G401.6 (cell line): Measurements from ENCODE around the gene MRPL14.

Experiments used
- FAIRE-seq: peaks from 2 replicates; lab custom pipeline; 2012; peaks lifted over from hg19 to GRCh38; lab: Jason Lieb, UNC

Gene MRPL14

DNA sequence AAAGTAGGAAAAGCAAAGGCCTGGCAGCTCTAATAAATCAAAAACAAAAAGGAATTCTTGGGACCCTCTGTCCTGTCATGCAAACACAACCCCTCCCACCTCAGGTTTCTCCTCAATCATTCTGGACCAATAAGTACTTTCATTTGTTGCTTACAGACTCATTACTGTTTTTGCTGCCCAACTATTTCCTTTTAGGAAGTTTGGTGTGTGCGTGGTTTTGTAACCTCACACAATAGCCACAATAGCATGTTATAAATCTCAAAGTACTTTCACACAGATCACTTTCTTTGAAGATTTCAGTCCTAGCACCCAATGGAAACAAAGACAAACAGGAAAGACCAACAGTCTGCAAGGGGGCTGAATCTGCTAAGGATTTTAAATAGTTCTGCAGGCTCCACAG is 4.5 kb downstream of the MRPL14 start:
- no peak for FAIRE-seq

DNA sequence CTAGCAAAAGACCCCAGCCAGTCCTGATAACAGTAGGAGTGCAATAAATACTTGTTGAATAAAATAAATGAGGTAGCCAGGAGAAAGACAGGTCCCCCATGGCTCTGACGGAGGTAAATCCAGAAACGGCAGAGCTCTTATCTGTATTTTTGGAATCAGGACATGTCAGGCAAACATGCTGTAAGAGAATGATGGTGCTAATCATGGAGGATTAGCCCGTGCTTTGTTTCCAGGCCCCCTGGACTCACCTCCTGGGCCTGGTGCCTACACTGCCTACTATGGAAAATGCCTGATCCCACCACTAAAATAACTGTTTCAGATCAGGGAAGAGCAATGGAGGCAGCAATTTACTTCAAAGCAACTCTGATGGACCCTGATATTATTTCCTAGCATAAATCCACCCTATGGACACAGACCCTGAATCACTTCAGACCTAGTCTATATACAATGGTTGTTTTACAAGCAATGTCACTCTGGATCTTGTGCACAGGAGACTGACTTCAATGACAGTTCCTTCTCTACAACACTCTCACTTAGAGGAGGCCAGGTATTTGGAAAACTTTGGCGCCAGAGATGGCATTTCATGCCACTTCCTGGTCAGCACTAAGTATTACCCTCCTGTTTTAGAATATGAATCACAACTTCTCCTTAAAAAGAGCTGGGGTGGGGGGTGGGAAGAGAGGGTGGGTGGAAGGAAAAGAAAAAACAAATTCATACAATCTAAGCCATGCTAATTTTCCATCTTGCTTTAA is 6.4 kb downstream of the MRPL14 start:
- no peak for FAIRE-seq

DNA sequence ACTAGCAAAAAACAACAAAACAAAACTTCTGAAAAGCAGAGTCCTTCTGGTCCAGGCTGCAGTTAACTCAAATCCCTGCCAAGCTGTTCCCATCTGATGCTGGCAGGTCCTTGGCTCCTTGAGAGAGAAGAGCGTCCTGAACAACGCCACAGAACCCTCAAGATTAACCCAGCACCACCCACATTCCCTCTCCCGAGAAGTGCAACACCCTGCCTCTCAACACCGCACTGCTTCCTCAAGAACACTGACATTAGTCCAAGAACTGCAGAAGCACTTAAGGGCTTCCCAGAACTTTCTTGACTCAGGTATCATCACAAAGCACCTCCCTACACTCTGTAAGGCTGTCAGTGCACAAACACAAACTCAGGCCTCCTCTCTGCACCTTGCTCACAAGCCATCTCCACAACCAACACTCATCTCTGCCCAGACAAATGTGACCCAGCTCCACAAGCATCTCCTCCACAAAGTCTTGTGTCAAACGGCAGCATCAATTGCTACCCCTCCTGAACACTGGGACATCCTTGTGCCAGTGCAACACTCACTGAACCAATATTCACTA is 7.5 kb downstream of the MRPL14 start:
- FAIRE-seq = no peak

DNA sequence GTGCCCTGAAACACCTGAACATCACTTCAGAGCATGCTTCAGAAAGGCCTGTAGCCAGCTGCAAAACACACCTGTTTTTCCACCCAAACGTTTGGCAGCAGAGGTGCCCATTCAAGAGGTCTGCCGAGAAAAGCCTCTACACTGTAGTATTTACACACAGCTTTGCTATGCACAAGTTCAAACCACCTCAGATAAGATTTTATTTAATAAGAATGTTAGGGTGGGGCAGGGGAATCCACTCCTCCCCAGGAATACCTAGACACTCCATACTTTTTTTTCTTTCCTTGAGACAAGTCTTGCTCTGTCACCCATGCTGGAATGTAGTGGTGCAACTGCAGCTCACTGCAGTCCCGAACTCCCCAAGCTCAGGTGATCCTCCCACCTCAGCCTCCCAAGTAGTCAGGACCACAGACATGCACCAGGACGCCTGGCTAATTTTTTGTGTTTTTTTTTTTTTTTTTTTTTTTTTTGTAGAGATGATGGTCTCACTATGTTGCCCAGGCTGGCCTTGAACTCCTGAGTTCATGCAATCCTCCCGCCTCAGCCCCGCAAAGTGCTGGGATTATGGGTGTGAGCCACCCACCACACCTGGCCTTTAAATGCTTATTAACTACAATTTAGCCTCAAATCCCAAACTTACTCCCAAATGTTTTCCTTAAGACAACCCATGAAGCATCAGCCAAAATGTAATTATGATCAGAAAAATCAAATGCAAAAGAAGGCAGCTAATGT is 9.7 kb downstream of the MRPL14 start:
- FAIRE-seq = no peak

DNA sequence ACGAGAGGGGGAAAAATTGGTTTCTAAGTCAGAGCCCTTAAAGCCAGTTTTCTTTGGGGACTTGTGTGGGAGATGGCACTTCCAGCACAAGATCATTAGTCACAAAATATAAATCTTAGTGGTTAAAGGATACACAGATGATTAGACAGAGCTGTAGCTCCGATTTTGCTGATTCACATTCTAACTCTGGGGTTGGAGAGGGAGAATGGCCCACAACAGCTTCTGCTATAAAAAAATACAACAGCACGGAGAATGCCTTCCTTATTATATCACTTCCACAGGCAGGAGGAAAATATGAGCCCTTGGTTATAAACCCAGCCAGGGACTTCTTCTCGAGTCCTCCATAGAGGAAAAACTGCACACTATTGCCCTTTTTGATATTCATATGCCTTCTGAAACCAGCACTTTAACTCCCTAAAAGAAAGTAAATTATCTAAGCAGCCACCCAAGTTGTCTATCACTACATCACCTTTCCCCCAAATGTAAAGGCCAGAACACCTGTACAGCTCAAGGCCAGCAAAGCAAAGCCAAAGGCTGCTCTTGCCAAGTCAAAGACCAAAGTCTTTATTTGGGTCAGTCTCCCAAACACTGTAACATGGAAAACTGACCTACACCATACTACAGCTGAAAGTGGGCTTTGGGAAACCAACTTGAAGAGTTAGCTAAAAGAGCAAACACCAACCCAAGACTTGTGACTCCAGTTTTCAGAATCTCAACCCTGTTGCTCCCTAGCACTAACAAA is 10.4 kb downstream of the MRPL14 start:
- no peak for FAIRE-seq

DNA sequence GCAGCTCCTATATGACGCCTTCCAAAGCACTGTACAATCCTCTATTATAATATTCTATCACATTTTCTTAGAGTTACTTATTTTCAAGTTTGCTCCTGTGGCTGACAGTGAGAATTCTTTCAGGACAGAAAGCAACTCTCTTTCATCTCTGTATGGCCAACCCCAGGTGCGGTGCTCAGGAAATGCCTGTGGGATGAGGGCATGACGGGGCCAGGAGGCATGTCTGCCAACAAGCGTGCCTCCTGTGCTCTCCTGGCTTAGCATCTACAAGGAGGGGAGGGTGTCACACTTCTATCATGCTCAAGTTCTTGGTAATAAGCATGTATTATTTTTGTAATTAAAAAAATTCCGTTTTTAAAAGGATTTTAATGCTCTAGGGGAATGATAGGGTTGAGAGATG is 11.4 kb downstream of the MRPL14 start:
- FAIRE-seq = no peak

DNA sequence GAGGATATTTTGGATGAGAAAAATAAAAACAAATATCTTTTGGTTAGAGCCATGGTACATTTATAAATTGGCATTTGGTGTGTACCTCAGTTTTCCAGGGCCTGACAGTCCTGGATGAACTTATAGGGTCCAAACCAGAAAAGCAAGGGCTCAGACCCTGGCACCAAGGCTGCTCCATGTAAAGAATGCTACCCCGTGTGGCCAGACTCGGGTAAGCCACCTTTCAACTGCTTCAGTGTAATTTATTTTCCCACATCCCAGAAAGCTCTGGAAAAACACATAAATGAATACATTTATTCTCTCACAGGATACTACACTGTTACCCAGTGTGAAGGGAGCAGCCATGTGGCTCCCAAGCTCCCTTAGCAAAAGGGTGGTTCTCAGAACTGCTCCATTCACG is 13.8 kb downstream of the MRPL14 start:
- FAIRE-seq = no peak

DNA sequence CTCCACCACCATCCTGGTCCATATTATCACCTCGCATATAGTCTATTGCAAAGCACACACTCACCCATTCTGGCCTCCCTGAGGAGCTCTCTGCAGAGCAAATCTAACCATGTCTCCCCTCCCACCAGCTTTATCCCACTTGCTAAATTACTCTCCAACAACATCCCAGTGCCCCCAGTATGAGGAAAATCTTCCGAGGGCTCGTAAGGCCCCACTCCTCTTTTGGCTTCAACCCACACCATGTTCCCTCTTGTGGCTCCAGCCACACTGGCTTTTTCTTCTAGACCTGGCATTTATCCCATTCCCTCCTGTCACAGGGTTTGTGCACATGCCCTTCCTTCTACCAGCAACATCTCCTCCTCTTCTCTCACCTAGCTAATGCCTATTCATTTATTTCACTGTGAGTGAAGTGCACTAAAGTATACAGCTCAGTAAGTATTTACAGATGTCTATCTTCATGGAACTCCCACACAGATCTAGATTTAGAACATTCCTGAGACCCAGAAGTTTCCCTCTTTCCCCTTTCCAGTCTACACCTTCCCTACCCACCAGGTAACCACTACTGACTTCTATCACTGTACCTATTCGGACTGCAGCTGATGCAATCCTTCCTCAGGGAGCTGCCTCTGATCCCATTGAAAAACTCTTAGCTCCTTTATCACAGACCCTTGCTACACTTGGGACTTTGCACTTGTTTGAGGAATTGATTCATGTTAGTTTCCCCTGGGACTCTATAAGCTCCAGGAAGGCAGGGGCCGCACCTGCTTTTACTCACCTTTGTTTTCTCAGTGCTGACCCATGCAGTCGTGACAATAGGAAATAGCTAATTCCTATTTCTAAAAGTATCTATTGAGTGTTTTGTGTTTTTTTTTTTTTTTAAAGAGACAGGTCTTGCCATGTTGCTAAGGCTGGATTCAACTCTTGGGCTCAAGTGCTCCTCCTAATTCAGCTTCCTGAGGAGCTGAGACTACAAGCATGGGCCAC is 15.5 kb downstream of the MRPL14 start:
- no peak for FAIRE-seq

DNA sequence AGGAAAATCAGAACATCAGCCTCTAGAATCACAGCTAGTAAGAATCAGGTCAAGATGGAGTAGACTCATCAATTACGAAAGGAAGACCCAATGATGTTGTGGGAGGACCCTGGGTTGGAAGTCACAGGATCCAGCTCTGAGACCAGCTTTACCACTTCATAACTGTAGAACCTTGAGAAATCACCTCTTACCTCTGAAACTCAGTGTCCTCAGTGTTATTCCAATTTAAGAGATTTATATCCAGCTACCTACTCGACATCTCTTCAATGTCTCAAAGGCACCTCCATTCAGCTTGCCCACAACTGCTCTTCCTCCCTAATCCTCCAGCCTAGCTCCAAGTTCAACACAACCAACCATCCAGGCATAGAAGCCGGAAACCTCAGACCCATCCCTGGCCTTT is 16.3 kb downstream of the MRPL14 start:
- no peak for FAIRE-seq

DNA sequence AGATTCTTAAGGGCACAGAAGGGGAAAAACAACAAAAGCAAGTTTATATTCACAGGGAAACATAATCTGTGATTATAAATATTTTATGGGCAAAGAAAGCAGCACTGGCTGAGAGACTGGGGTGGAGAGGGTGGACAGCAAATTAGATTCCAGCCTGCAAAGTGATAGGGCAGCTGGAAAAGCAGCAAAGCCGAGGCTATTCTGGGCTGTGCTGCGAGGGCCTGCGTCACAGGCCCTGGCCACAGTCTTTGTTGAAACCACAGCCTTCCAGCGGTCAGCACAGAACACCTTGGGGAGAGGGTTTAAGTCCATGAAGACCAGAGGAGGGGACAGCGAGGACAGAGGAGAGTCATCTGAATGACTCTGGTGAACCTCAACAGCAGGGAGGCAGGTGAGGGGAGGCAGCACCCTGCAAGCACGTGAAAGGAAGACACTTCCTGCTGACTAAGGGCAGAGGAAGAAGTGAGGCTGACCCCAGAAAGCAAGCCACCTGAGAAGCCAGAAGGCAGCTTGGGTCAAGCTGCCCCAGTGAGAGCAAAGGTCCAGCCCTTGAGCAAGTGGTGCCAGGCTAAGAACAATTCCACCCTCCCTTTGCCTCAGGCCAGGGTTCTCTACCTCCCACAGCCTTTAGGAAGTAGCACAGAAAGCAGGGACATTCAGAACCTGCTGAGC is 17.1 kb downstream of the MRPL14 start:
- FAIRE-seq = no peak

DNA sequence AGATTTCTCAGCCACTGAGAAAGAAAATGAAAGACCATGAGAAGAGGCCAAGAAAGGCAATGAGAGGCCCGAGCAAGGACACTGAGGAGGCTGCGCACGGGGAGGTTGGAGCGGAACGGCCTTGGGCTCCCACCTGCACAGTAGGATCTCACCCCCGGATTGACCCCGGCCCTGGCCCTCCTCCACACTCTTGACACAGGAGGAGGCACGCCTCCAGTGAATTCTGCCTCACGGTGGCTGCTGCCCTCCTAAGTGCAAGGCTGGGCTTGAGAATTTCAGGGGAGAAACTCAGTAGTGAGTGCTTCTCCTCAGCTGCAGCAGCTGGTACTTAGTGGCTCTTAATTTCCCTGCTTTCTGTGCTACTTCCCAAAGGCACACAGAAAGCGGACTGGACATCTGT is 18.0 kb downstream of the MRPL14 start:
- FAIRE-seq = no peak

DNA sequence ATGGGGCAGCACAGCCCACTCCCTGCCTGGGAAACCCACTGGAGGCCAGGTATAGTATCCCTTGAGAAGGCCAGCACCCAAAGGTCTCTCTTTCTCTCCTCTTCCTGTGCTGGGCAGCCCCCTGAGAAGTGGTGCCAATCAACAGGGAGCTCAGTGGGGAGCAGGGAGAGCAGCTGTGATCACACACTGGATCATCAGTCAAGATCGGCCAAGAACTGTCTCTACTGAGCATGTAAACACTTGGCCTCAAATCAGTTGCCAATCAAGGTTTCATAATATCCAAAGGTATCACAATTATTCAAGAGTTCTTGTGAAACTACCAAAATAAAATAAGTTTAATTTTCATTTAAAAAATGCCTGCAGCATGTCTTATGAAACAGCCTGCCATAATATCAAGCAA is 18.8 kb downstream of the MRPL14 start:
- no peak for FAIRE-seq

DNA sequence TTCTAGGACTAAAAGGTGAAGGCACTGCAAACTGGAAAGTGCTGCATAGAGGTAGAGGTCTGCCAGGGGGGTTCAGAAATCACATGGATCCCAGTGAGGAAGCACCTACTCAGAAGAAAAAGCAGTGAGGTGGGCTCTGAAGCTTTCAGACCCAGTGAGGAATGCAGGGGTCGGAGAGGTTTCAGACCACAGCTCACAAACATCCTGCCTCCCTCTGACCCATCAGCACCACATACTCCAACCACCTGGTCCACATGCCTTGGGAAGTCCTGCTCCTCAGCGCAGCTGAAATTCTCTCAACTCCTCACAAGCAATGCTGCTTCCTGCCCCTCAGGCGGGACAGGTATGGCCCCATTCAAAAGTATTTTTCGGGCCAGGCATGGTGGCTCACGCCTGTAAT is 20.2 kb downstream of the MRPL14 start:
- no peak for FAIRE-seq

DNA sequence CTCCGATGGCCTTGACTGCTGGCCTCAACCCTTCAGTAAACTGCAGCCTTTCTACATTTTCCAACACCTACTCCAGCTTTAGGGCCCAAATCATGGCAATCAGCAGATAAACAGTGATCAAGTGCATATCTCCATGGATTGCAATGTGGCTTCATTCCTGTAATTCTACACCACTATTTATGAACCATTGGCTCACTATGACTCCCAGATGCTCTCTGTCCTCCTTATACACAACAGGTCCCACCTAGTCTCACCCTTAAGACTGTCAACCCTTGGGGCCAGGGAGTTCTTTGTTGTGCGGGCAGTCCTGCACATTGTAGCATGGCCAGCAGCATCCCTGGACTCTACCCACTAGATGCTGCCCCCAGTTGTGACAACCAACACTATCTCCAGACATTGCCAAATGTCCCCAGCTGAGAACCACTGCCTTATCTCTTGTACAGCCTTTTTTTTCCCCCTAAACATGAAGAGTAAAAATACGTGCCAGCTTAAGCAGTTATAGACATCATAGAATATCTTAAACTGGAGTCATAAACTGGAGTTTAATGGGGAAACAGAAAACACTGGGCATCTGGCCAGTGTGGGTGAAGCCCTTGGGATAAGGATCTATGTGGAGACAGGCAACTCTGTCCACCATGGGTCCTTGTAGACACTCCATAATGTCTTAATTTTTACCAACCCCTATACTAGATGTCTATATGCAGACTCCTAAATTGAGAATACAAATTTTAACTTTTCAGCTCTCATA is 21.1 kb downstream of the MRPL14 start:
- FAIRE-seq = no peak

DNA sequence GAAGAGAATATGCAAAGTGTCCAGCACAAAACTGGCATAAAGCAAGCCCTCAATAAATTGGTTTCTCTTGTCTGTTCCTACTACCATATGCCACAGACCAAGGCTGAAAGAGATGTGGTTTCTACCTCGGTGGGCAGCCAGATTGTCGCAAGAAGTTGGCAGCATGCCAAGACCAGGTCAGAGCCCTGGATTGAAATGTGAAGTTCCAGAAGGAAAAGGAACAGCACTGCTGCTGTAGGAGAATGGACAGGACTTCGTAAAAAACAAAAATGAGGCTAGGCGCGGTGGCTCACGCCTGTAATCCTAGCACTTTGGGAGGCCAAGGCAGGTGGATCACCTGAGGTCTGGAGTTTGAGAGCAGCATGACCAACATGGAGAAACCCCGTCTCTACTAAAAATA is 22.1 kb downstream of the MRPL14 start:
- no peak for FAIRE-seq

DNA sequence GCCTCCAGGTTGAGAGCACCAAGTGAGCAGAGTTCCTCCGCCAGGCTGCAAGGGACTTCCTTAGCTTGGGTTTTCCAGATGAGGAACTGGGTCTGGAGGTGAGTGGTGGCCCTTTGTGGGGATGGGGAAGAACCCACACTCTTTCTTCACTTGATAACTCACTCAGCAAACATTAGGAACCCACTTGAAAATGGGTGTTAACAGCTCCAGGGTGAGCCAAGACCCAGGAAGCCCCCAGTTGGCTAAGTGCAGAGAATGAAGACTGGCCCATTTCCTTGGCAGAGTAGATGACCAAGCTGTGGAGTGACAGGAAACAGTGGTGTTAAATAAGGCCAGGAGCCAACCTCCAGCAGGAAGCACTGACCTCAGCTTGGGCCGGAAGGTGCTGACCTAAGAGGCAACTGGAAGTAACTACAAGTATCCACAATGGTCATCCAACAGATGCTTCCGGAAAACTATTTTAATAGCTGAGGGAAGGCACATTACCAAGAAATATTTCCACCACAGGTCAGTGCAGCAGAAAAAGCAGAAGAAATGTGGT is 22.7 kb downstream of the MRPL14 start:
- FAIRE-seq = no peak

DNA sequence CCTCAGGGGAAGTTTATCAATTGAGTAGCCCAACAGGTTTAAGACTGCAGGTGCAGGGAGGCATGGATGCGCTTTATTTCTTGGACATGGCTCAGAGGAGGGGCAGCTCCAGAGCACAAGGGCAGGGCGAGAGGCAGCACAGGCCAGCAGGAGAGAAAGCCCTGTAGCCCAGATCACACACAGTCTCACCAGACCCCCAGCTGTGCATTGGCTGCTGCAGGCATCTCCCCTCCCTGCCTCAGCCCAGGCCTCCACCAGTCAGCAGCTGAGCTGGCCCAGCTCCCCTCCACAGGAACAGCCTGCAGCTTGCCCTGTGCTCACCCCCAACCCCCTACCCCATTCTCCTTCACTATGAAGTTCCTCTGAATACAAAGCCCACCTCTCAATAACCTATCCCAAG is 24.7 kb downstream of the MRPL14 start:
- no peak for FAIRE-seq

DNA sequence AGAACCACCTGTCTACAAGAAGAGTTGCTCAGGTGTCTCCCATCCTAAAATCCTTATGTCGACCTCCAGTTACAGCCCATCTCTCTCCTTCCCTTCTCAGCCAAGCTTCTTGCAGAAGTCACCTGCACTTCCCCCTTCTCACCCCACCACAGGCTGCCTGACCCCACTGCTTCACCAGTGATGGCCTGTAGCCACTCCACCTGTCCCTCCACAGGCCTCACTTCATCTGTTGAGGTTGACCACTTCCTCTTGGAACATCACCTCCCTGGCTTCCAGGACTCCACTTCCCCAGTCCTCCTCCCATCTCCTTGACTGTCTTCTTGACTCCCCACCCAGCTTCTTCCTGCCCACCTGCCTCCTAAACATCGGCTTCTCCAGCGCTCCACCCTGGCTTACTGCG is 25.4 kb downstream of the MRPL14 start:
- no peak for FAIRE-seq

DNA sequence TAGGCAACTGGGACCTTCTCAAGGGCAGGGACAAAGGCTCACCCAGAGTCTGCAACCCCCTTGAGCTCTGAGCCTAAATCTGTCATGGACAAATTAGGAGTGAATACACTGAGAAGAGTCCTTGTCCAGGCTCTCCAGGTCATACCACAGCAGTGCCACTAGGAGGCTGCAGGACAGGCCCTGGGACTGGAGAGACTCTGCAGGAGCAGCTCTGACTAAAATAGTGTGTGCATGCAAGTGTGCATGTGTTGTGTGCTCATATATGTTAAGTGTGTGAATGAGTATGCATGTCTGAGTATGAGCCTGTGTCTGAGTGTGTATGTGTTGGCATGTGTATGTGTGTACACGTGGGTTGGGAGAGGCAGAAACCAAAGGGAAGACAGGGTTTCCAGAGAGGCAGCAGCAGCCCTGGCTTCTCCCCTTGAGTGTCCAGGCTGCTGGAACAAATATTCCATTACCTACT is 27.1 kb downstream of the MRPL14 start:
- no peak for FAIRE-seq

DNA sequence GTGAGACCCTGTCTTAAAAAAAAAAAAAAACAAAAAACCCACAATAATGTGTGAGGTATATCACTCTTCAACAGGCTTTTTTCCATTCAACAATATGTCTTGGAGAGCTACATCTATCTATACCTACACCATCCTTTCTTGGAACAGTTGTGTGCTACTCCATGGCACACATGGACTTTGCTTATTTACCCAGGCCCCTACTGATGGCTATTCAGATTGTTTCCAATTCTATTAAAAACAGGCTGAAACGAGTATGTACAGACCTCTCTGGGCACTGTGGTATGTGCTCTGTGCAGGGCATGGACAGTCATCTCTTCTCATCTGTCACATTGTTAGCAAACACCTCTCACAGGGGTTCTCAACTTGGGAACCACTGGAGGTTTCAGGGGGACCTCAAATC is 28.1 kb downstream of the MRPL14 start:
- FAIRE-seq = no peak
